OCI-LY3 (cell line): ENCODE data around the gene ELANE.

Experiments
- H2AFZ ChIP-seq: fragments of 200-600, 300-600 bp; shearing (Covaris generic); 2 replicates; pipeline ENCODE4 v1.6.0; 2014; ENCODE audit warnings: antibody characterized with exemption, low read depth, low read length
- H3K27ac ChIP-seq: fragments of 200-600, 300-600 bp; sonication (generic); 2 replicates; pipeline ENCODE4 v1.5.1; 2014; ENCODE audit warnings: mild to moderate bottlenecking, low read length, moderate library complexity, mixed read lengths
- H3K27me3 ChIP-seq: fragments of 200-600, 300-600 bp; sonication (generic); 2 replicates; pipeline ENCODE4 v1.6.1; 2014; ENCODE audit warnings: low read depth, low read length, mixed read lengths
- H3K36me3 ChIP-seq: fragments of 200-600, 300-600 bp; sonication (generic); replicated peaks from 2 replicates; pipeline ENCODE3; 2014; ENCODE audit warnings: low read depth, low read length, mixed read lengths
- H3K4me1 ChIP-seq: fragments of 300-600, 200-600 bp; sonication (generic); 2 replicates; pipeline ENCODE4 v1.6.1; 2014; ENCODE audit warnings: low read length, mixed read lengths
- H3K4me2 ChIP-seq: fragments of 200-600, 300-600 bp; sonication (generic); 2 replicates; pipeline ENCODE4 v1.6.1; 2014; ENCODE audit warnings: low read length, mixed read lengths
- H3K4me3 ChIP-seq: fragments of 300-600, 200-600 bp; sonication (generic); 2 replicates; pipeline ENCODE4 v1.5.1; 2014; ENCODE audit warnings: antibody characterized with exemption, mild to moderate bottlenecking, low read length, moderate library complexity
- H3K79me2 ChIP-seq: fragments of 300-600, 200-600 bp; shearing (Covaris generic); 2 replicates; pipeline ENCODE4 v1.6.1; 2014; ENCODE audit warnings: mild to moderate bottlenecking, low read length, mixed read lengths
- H3K9ac ChIP-seq: fragments of 300-600, 200-600 bp; shearing (Covaris generic); 2 replicates; pipeline ENCODE4 v1.6.0; 2014; ENCODE audit warnings: mild to moderate bottlenecking, low read length, moderate library complexity
- H3K9me3 ChIP-seq: fragments of 200-600, 300-600 bp; shearing (Covaris generic); 2 replicates; pipeline ENCODE4 v1.6.1; 2014; ENCODE audit warnings: low read length, mixed read lengths; ENCODE audit not compliant: insufficient read depth
- H4K20me1 ChIP-seq: fragments of 200-600, 300-600 bp; sonication (generic); 2 replicates; pipeline ENCODE4 v1.6.1; 2016; ENCODE audit warnings: low read length, mixed read lengths; ENCODE audit not compliant: insufficient read depth
- CTCF ChIP-seq: fragments of 200-600, 300-600 bp; sonication (generic); IDR thresholded peaks from 2 replicates; pipeline ENCODE4 v1.5.1; 2014; ENCODE audit warnings: antibody characterized with exemption, low read length, low read depth
- EZH2phosphoT487 ChIP-seq: fragments of 200-600 bp; shearing (Covaris generic); IDR thresholded peaks from 2 replicates; pipeline ENCODE4 v1.6.1; 2018; ENCODE audit warnings: antibody characterized with exemption, mixed run types, low read depth

Gene ELANE

GRCh38 chr19:867301-867793 lies 15.2 kb downstream of the ELANE start:
- Histone ChIP-seq H3K9ac (no peak overlapping the region), H3K27me3 (no peaks in the 10 kb centered on the region), H3K79me2 (no peaks in the 10 kb centered on the region), H3K4me3 (no peak overlapping the region), H3K4me1 (peaks cover 25% of the 10 kb centered on the region), H3K27ac (no peak overlapping the region), H3K9me3 (no peaks in the 10 kb centered on the region), H3K36me3 (peaks cover 28% of the 10 kb centered on the region), H2AFZ (no peak overlapping the region), H3K4me2 (no peak overlapping the region), H4K20me1 (peaks cover 5% of the 10 kb centered on the region; the same call in 1 of the 2 replicates)
- TF ChIP-seq CTCF = no peak
- TF ChIP-seq EZH2phosphoT487 = no peak

GRCh38 chr19:867855-868457 lies 15.9 kb downstream of the ELANE start:
- H4K20me1 ChIP-seq = peaks cover 6% of the 10 kb centered on the region; the same call in 1 of the 2 replicates
- H3K9me3 ChIP-seq = no peaks in the 10 kb centered on the region
- peaks cover 28% of the 10 kb centered on the region for H3K4me1 ChIP-seq
- H3K27ac ChIP-seq = no peak overlapping the region
- H2AFZ ChIP-seq = no peak overlapping the region
- no peaks in the 10 kb centered on the region for H3K79me2 ChIP-seq
- no peak overlapping the region for H3K4me2 ChIP-seq
- no peaks in the 10 kb centered on the region for H3K27me3 ChIP-seq
- TF ChIP-seq CTCF = no peak
- no peak for TF ChIP-seq EZH2phosphoT487
- no peak overlapping the region for H3K4me3 ChIP-seq
- H3K9ac ChIP-seq = no peak overlapping the region
- H3K36me3 ChIP-seq = peaks cover 28% of the 10 kb centered on the region

GRCh38 chr19:868458-869244 lies 16.5 kb downstream of the ELANE start:
- no peak overlapping the region for H3K9ac ChIP-seq
- H3K4me3 ChIP-seq = no peak overlapping the region
- H3K27me3 ChIP-seq = no peaks in the 10 kb centered on the region
- H3K79me2 ChIP-seq = no peaks in the 10 kb centered on the region
- peaks cover 23% of the 10 kb centered on the region for H3K4me1 ChIP-seq
- no peaks in the 10 kb centered on the region for H3K9me3 ChIP-seq
- TF ChIP-seq EZH2phosphoT487 (no peak), CTCF (no peak)
- peaks cover 6% of the 10 kb centered on the region; the same call in 1 of the 2 replicates for H4K20me1 ChIP-seq
- peaks cover 32% of the 10 kb centered on the region for H3K36me3 ChIP-seq
- no peak overlapping the region for H3K4me2 ChIP-seq
- no peak overlapping the region for H3K27ac ChIP-seq
- no peak overlapping the region for H2AFZ ChIP-seq
